ENCODE measurements around the gene GPRASP2. TPM values are rescaled to one million over a fixed set of nuclear protein-coding genes. Genes with fewer than 3 reads are reported as not detected.
"Not testable (repeated sequence)": the region's sequence is repeated elsewhere in the genome, so short reads cannot be mapped to it uniquely, and the experiment has no call there.

GPRASP2 gene
- total and polyA plus RNA-seq, 9 donors: 19.6 to 60.6 (median 39.1) TPM

DNA sequence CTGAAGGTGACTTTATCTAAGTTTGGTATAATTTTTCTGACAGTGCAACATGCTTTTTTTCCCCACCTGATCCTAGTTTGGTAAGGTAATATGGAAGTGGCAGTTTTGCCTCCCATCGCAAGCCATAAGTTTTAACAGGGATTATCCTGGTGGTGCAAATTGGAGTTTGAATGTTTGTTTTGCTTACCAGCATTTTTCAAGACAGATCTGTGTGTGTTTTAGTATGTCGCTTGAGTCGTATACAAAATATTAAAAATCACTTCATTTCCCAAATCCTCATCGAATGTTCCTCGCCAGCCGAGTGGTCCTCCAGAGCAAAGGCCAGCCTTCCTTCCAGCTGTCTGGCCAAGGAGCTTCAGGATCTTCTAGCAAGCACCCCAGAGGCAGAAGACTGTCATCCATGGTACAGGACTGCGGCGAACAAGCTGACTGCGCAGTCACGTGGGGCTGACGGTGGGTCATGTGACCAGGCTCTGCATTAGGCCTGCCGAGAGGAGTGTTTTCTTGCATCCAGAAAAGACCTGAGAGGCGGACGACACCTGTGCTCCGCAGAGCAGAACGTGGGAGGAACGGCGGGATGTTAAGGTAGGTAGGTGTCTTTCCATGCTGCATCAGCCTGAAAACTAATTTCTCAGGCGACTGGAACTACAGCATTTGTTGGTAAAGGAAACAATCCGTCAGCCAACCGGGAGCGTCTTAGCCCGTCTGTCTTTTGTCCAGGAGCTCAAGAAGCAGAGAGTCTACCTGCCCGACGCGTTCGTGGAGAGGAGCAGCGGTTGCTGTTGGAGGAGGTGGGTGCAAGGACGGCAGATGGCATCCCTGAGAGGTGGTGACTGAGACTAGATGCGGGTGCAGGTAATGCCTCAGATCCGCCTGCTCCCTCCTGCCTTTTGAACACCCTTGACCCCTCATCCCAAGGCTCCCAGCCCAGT lies 8.3 kb downstream of the GPRASP2 start, which contains the start of gene GPRASP3:
TSS of gene GPRASP3 (plus strand) at position 507 of the 932 bp plus-strand sequence. CDS start 28,253 bp downstream, outside the sequence.
- peak within 1 kb of the TSS; percentile 33 for H3K4me3 ChIP-seq
- no peaks in the 10 kb centered on the region for H3K36me3 ChIP-seq
- no peaks in the 10 kb centered on the region for H3K27me3 ChIP-seq
- intact Hi-C loops (cut with DNase I): no loop called here
- WGBS, 3 donors: 35 to 52% (median 50%) methylated on average over 31 of the region's 31 CpGs
- H3K27ac ChIP-seq: no peak within 1 kb of the TSS
- no peaks in the 10 kb centered on the region for H3K4me1 ChIP-seq (ENCODE audit: insufficient read depth)
- no peaks in the 10 kb centered on the region for H3K9me3 ChIP-seq
- no peak for TF ChIP-seq POLR2A (IDR thresholded peaks at IDR 0.05)
- no peak for TF ChIP-seq EP300 (IDR thresholded peaks at IDR 0.05)
- TF ChIP-seq, protein P1, sequence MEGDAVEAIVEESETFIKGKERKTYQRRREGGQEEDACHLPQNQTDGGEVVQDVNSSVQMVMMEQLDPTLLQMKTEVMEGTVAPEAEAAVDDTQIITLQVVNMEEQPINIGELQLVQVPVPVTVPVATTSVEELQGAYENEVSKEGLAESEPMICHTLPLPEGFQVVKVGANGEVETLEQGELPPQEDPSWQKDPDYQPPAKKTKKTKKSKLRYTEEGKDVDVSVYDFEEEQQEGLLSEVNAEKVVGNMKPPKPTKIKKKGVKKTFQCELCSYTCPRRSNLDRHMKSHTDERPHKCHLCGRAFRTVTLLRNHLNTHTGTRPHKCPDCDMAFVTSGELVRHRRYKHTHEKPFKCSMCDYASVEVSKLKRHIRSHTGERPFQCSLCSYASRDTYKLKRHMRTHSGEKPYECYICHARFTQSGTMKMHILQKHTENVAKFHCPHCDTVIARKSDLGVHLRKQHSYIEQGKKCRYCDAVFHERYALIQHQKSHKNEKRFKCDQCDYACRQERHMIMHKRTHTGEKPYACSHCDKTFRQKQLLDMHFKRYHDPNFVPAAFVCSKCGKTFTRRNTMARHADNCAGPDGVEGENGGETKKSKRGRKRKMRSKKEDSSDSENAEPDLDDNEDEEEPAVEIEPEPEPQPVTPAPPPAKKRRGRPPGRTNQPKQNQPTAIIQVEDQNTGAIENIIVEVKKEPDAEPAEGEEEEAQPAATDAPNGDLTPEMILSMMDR (IDR thresholded peaks at IDR 0.05): no peak
- DNase-seq: peak; percentile 45 to 74 (median 66)

DNA sequence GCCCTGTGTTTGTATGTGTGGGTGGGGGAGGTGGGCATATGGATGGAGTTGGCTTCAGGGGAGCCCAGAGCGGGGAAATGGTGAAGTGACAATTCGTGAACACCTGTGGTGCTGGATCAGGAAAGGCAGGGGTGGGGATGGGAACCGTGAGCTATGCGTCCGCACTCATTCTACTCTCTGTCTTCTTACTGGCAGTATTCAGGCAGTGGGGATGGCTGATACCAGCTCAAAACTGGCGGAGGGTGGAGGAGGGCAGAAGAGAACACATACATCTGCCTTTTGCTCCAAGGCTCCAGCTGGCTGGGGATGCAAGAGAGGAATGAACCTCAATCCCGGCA lies 8.9 kb downstream of the GPRASP2 start:
- H3K4me1 ChIP-seq (ENCODE audit: insufficient read depth); H3K9me3 ChIP-seq; DNase-seq; H3K36me3 ChIP-seq; H3K27me3 ChIP-seq; H3K27ac ChIP-seq; intact Hi-C loops (cut with DNase I): not testable (repeated sequence)
- H3K4me3 ChIP-seq: peak overlapping the region; percentile 33
- WGBS, 3 donors: 56 to 70% (median 69%) methylated on average over 7 of the region's 7 CpGs

DNA sequence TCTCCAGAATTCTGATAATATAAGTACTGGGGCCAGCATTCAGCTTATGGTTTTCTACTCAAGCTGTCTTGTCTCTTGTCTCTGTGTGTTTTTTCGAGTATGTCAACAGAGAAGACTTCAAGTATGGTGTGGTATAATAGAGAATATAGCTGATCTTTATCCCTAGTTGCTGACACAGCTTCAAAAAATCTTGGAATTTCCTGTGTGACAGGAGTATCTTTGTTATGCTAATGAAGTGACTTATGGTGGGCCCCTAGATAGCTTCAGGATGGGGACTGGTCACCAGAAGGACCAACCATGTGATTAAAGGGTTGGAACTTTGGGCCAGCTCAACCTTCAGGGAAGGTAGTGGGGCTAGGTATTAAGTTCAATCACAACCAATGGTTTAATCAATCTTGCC lies 11.2 kb downstream of the GPRASP2 start:
- intact Hi-C loops (cut with DNase I): no loop called here
- H3K9me3 ChIP-seq: no peaks in the 10 kb centered on the region
- no peaks in the 10 kb centered on the region for H3K36me3 ChIP-seq
- H3K27me3 ChIP-seq: no peaks in the 10 kb centered on the region
- H3K27ac ChIP-seq: no peak overlapping the region
- TF ChIP-seq EP300 (IDR thresholded peaks at IDR 0.05) (no peak), POLR2A (IDR thresholded peaks at IDR 0.05) (no peak)
- TF ChIP-seq, protein P1 (IDR thresholded peaks at IDR 0.05): no peak
- no peak for DNase-seq
- WGBS, 3 donors: 43 to 53% (median 46%) methylated on average over 1 of the region's 1 CpG
- no peak overlapping the region for H3K4me3 ChIP-seq
- H3K4me1 ChIP-seq (ENCODE audit: insufficient read depth): no peaks in the 10 kb centered on the region

DNA sequence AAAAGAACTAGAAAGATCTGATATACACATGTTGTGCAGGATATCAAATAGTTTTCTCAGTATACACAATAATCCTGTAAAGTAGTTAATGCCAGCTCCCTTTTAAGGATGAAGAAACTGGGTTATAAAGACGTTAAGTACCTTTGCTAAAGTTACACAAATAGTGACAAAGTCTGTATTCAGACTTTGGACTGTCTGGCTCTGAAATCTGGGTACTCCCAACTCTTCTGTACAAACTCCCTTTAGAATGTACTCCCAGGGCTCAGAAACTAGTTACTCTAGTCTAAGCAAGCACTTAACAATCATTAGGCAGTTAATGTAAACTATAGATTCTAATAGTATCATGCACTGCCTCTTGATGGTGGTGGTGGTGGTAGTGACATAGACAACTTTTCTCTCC lies 15.5 kb downstream of the GPRASP2 start:
- intact Hi-C loops (cut with DNase I): no loop called here
- Histone ChIP-seq H3K9me3 (no peaks in the 10 kb centered on the region), H3K36me3 (no peaks in the 10 kb centered on the region), H3K27me3 (no peaks in the 10 kb centered on the region), H3K27ac (no peak overlapping the region), H3K4me1 (ENCODE audit: insufficient read depth) (no peaks in the 10 kb centered on the region), H3K4me3 (no peak overlapping the region)
- no peak for DNase-seq
- 49 to 53% (median 50%) methylated on average over 1 of the region's 1 CpG for WGBS, 3 donors
- TF ChIP-seq EP300 (IDR thresholded peaks at IDR 0.05): no peak
- no peak for TF ChIP-seq POLR2A (IDR thresholded peaks at IDR 0.05)
- TF ChIP-seq, protein P1 (IDR thresholded peaks at IDR 0.05): no peak

DNA sequence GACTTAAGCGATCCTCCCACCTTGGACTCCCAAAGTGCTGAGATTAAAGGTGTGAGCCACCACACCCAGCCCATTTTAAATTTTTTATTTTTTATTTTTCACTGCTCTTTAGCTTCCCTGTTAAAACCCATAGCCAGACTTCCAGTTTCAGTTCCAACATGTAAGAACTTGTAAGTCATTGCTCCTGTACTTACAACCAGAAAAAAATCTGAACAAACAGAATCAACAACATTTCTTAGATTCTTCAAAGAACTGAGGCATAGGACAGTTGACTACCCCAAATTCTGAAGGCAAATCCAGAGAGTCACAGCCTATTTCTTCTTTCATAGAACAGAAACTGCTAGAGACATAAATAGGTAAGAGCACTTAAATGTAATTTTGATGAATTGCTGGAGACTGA lies 16.4 kb downstream of the GPRASP2 start:
- TF ChIP-seq, protein P1 (IDR thresholded peaks at IDR 0.05): no peak
- TF ChIP-seq POLR2A (IDR thresholded peaks at IDR 0.05) (no peak), EP300 (IDR thresholded peaks at IDR 0.05) (no peak)
- no peaks in the 10 kb centered on the region for H3K9me3 ChIP-seq
- WGBS, 3 donors: 86 to 91% (median 89%) methylated on average over 1 of the region's 1 CpG

More for the DNA sequence above, 16.4 kb downstream of the GPRASP2 start:
- H3K27me3 ChIP-seq: no peaks in the 10 kb centered on the region
- intact Hi-C loops (cut with DNase I): no loop called here
- H3K27ac ChIP-seq: no peak overlapping the region
- H3K4me1 ChIP-seq (ENCODE audit: insufficient read depth): no peaks in the 10 kb centered on the region
- H3K36me3 ChIP-seq: no peaks in the 10 kb centered on the region
- no peak for DNase-seq
- H3K4me3 ChIP-seq: no peak overlapping the region

Data from ovary (tissue), 9 donors.